ENCODE measurements around the gene CISD2. TPM values are rescaled to one million over a fixed set of nuclear protein-coding genes. Genes with fewer than 3 reads are reported as not detected.

Gene CISD2
- total and polyA plus RNA-seq, 2 of the 4 experiments (the other 2 are of a cell fraction), result 7.0 to 14.4 TPM

DNA sequence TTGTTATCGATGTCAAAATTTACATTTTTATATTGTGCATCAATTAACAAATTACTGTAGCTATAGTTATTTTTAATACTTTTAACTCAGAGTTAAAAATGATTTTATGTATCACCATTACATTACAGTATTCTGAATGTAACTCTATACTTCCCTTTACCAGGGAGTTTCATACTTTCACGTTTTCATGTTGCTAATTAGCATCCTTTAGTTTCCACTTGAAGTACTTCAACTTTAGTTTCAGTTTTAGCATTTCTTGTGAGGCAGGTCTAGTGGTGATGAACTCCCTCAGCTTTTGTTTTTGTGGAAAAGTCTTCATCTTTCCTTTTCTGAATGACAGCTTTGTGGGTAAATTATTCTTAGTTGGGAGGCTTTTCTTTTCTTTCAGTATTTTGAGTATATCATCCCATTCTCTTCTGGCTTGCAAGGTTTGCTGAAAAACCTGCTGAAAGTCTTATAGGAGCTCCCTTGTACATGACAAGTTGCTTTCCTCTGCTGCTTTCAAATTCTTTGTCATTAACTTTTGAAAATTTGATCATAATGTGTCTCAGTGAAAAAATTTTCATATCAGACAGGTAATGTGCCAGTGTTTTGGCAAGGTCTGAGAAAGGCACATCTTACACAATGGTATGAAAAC, 9.8 kb upstream of the CISD2 start:
- Histone ChIP-seq H2AK5ac (ENCODE audit: low read depth, low read length) (no peak overlapping the region), H2AK9ac (replicated peaks; ENCODE audit: low read depth, low read length, poor library complexity) (no peak overlapping the region), H3K4me1 (ENCODE audit: control insufficient read depth, insufficient read depth, low read length) (no peaks in the 10 kb centered on the region), H3K27ac (ENCODE audit: insufficient read depth, low read length) (no peak overlapping the region), H3K36me3 (ENCODE audit: control insufficient read depth, insufficient read depth, low read length) (no peaks in the 10 kb centered on the region), H3K4me3 (ENCODE audit: insufficient read depth, low read depth, low read length) (no peak overlapping the region), H4K5ac (ENCODE audit: low read depth, low read length) (no peak overlapping the region), H2AFZ (replicated peaks; ENCODE audit: low read length, poor library complexity) (no peak overlapping the region), H3K4ac (ENCODE audit: low read depth, low read length) (no peak overlapping the region), H2BK15ac (ENCODE audit: low read depth, low read length) (no peak overlapping the region), H3K18ac (ENCODE audit: low read depth, low read length) (no peak overlapping the region), H3K9me3 (ENCODE audit: control insufficient read depth, insufficient read depth, low read length) (peaks cover 3% of the 10 kb centered on the region; the same call in 1 of the 2 replicates), H4K20me1 (ENCODE audit: insufficient read depth, low read length) (no peaks in the 10 kb centered on the region), H3K9ac (ENCODE audit: low read depth, low read length) (no peak overlapping the region), H2BK20ac (ENCODE audit: low read depth, low read length) (no peak overlapping the region), H3K56ac (ENCODE audit: extremely low read depth, insufficient read depth, low read length) (no peak overlapping the region), H2BK5ac (ENCODE audit: low read depth, low read length, poor library complexity, severe bottlenecking) (no peak overlapping the region), H4K91ac (ENCODE audit: insufficient read depth, low read depth, low read length) (no peak overlapping the region), H3K79me1 (ENCODE audit: low read depth in 1 of 2, low read length in 2 of 2) (no peaks in the 10 kb centered on the region; a peak in 1 of 4 replicates), H4K8ac (ENCODE audit: low read depth in 2 of 2, low read length in 2 of 2) (no peak overlapping the region), H3K27me3 (ENCODE audit: control insufficient read depth, insufficient read depth, low read length) (no peaks in the 10 kb centered on the region), H3K4me2 (ENCODE audit: low read depth, low read length) (no peak overlapping the region), H3K9me1 (ENCODE audit: insufficient read depth, low read length) (no peaks in the 10 kb centered on the region), H3K14ac (replicated peaks; ENCODE audit: low read depth, low read length) (no peak overlapping the region), H2BK120ac (ENCODE audit: low read depth, low read length) (no peak overlapping the region), H3K23ac (ENCODE audit: low read depth, low read length) (no peak overlapping the region)
- TF ChIP-seq, protein P1, sequence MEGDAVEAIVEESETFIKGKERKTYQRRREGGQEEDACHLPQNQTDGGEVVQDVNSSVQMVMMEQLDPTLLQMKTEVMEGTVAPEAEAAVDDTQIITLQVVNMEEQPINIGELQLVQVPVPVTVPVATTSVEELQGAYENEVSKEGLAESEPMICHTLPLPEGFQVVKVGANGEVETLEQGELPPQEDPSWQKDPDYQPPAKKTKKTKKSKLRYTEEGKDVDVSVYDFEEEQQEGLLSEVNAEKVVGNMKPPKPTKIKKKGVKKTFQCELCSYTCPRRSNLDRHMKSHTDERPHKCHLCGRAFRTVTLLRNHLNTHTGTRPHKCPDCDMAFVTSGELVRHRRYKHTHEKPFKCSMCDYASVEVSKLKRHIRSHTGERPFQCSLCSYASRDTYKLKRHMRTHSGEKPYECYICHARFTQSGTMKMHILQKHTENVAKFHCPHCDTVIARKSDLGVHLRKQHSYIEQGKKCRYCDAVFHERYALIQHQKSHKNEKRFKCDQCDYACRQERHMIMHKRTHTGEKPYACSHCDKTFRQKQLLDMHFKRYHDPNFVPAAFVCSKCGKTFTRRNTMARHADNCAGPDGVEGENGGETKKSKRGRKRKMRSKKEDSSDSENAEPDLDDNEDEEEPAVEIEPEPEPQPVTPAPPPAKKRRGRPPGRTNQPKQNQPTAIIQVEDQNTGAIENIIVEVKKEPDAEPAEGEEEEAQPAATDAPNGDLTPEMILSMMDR (conservative IDR thresholded peaks at IDR 0.05; ENCODE audit: low read depth, low read length), result no peak
- TF ChIP-seq MAFK (IDR thresholded peaks at IDR 0.05; ENCODE audit: low read depth, low read length), result no peak
- TF ChIP-seq RCOR1 (IDR thresholded peaks at IDR 0.05; ENCODE audit: insufficient replicate concordance, low read length), result no peak
- TF ChIP-seq, protein P2, sequence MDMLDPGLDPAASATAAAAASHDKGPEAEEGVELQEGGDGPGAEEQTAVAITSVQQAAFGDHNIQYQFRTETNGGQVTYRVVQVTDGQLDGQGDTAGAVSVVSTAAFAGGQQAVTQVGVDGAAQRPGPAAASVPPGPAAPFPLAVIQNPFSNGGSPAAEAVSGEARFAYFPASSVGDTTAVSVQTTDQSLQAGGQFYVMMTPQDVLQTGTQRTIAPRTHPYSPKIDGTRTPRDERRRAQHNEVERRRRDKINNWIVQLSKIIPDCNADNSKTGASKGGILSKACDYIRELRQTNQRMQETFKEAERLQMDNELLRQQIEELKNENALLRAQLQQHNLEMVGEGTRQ (IDR thresholded peaks at IDR 0.05; ENCODE audit: low read depth, low read length), result no peak
- no peak for TF ChIP-seq BHLHE40 (IDR thresholded peaks at IDR 0.05; ENCODE audit: low read depth, low read length)
- BruUV-seq (replicated peaks), result no TSS peak
- ChIA-PET CTCF (interaction anchor here (0.6 kb wide), 1 partner anchor 489 kb away, joined by 5 read pairs; no protein-coding TSS in a partner anchor), POLR2A (ENCODE audit: unreplicated experiment) (interaction anchor here (0.6 kb wide), 1 partner anchor 8 kb away, joined by 3 read pairs; no protein-coding TSS in a partner anchor)
- in situ Hi-C loops (cut with MboI; ENCODE audit: low sequenced_read_pairs), result no loop called here
- intact Hi-C loops (cut with micrococcal nuclease), result no loop called here
- 100% methylated on average over 1 of the region's 2 CpGs; no CpG with 5 or more reads in 1 of the 2 experiments for WGBS, 2 experiments (ENCODE audit: extremely low coverage in 2 of 2, insufficient read length in 1 of 2)
- dilution Hi-C loops (cut with HindIII; ENCODE audit: low sequenced_read_pairs, unreplicated experiment), result no loop called here
- no peak for DNase-seq
- ATAC-seq (ENCODE audit: low read depth), result no peak
